ENCODE results near the gene GRB7.

DNA sequence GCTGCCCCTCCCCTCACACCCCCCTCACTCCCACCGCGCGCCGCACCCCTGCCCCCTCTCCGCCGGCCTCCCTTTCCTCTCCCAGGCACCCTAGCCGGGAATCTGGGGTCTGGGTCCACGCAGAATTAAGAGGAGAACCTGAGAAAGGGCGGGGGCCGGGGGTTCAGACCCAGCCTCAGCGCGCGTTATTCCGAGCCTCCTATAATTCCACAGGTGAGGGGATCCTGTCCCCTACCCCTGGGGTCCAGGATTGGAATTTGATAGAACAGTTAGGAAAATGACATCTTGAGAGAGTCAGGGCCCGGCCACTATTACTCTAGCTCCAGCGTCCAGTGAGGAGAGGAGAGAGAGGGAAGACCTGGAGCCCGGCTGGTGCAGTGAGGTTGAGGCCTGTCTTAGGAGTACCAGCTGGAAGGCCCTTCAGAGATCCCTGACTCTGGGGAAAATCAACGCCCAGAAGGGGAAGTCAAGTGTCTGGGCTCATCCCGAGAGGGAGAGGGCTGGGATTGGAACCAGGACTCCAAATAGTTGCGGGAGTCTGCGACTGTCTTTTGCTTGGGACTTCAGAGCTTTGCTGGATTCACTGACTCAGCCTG lies 17.3 kb downstream of the GRB7 start:
- TF ChIP-seq, protein P1, sequence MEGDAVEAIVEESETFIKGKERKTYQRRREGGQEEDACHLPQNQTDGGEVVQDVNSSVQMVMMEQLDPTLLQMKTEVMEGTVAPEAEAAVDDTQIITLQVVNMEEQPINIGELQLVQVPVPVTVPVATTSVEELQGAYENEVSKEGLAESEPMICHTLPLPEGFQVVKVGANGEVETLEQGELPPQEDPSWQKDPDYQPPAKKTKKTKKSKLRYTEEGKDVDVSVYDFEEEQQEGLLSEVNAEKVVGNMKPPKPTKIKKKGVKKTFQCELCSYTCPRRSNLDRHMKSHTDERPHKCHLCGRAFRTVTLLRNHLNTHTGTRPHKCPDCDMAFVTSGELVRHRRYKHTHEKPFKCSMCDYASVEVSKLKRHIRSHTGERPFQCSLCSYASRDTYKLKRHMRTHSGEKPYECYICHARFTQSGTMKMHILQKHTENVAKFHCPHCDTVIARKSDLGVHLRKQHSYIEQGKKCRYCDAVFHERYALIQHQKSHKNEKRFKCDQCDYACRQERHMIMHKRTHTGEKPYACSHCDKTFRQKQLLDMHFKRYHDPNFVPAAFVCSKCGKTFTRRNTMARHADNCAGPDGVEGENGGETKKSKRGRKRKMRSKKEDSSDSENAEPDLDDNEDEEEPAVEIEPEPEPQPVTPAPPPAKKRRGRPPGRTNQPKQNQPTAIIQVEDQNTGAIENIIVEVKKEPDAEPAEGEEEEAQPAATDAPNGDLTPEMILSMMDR (IDR thresholded peaks at IDR 0.05): no peak
- no peak for TF ChIP-seq POLR2A (IDR thresholded peaks at IDR 0.05)
